ENCODE results near the gene SMIM45.

Gene SMIM45

DNA sequence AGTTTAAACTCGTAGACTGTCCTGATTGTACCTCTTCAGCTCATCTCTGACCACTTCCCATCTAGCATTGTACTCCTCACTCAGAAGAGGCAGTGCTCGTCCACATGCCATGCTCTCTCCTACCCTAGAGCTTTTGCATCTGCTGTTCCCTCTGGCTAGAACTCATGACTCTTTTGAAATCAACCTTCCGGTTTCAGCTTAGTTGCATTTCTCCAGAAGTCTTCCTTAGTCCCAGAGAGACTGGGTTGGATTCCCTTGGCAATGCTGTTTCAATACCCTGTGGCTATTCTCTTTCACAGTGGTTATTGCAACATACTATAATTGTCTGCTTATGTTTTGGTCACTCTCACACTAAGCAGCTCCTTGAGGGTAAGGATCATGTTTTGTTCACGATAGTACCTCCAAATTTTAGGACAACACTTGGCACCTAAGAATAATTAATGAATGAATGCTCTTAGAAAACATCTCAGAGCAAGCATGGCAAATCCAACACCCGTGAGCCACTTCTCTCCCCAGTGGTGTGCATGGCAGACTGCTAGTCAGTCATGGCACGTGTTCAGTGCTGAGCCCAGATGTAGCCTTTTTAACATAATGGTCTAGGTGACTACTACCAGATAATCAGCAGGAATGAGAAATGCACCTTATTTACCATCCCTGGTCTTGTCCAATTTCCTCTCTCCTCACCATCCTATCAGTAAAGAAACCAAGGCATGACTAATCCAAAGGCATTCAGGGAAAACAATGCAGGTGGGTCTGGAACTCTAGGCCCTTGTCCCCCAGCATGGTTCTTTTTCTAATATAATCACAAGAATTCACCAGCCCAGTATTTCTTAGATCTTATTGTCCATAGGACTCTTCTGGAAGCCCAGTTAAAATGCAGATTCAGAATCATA, 31.8 kb downstream of the SMIM45 start:
- Histone ChIP-seq H4K8ac (ENCODE audit: low read depth, low read length) (no peak overlapping the region), H2BK5ac (ENCODE audit: low read length) (no peak overlapping the region), H3K4me1 (ENCODE audit: control insufficient read depth in 2 of 2, insufficient read depth in 1 of 2, low read depth in 1 of 2, low read length in 2 of 2) (peaks cover 0 to 3% of the 10 kb centered on the region in 2 donors), H3K14ac (ENCODE audit: low read length) (no peak overlapping the region), H3K79me1 (ENCODE audit: low read depth, low read length) (no peaks in the 10 kb centered on the region), H2AFZ (ENCODE audit: low read length) (no peak overlapping the region), H2AK5ac (ENCODE audit: low read depth, low read length) (no peak overlapping the region), H3K18ac (ENCODE audit: low read length) (no peak overlapping the region), H3K9ac (ENCODE audit: low read depth, low read length, poor library complexity) (no peak overlapping the region), H2BK12ac (ENCODE audit: low read length) (no peak overlapping the region), H3K27me3 (ENCODE audit: control insufficient read depth in 3 of 3, insufficient read depth in 3 of 3, low read depth in 1 of 3, low read length in 3 of 3) (no peaks in the 10 kb centered on the region), H3K4me2 (ENCODE audit: insufficient read depth, low read length, poor library complexity, severe bottlenecking) (no peak overlapping the region), H3K27ac (replicated peaks; ENCODE audit: low read length) (no peak overlapping the region), H4K91ac (ENCODE audit: low read depth, low read length, poor library complexity) (no peak overlapping the region), H3K36me3 (replicated peaks in 1 of 2; ENCODE audit: control insufficient read depth in 2 of 2, insufficient read depth in 2 of 2, low read length in 2 of 2) (peaks cover 8 to 61% of the 10 kb centered on the region in 2 donors), H3K9me3 (replicated peaks in 1 of 2; ENCODE audit: control insufficient read depth in 2 of 2, insufficient read depth in 1 of 2, low read depth in 1 of 2, low read length in 2 of 2) (no peaks in the 10 kb centered on the region), H2BK15ac (ENCODE audit: low read length) (no peak overlapping the region), H3K4ac (ENCODE audit: low read length) (no peak overlapping the region), H3K4me3 (ENCODE audit: low read length in 2 of 2) (no peak overlapping the region), H3K23ac (ENCODE audit: low read depth, low read length, poor library complexity) (no peak overlapping the region), H2BK120ac (ENCODE audit: low read depth, low read length) (no peak overlapping the region)
- no CpG with 5 or more reads among the region's 6 CpGs for WGBS, 2 donors (ENCODE audit: extremely low coverage in 2 of 2, insufficient read length in 2 of 2, insufficient replicate concordance in 1 of 2)
- DNase-seq (ENCODE audit: low spot score), result no peak

- H3K9me3 ChIP-seq (replicated peaks in 1 of 2; ENCODE audit: control insufficient read depth in 2 of 2, insufficient read depth in 1 of 2, low read depth in 1 of 2, low read length in 2 of 2), result no peaks in the 10 kb centered on the region
- H4K91ac ChIP-seq (ENCODE audit: low read depth, low read length, poor library complexity), result no peak overlapping the region
- no peak overlapping the region for H3K23ac ChIP-seq (ENCODE audit: low read depth, low read length, poor library complexity)
- no peak overlapping the region for H3K4me2 ChIP-seq (ENCODE audit: insufficient read depth, low read length, poor library complexity, severe bottlenecking)
- H3K4ac ChIP-seq (ENCODE audit: low read length), result no peak overlapping the region
- H4K8ac ChIP-seq (ENCODE audit: low read depth, low read length), result no peak overlapping the region
- H3K9ac ChIP-seq (ENCODE audit: low read depth, low read length, poor library complexity), result no peak overlapping the region
- no peaks in the 10 kb centered on the region for H3K27me3 ChIP-seq (ENCODE audit: control insufficient read depth in 3 of 3, insufficient read depth in 3 of 3, low read depth in 1 of 3, low read length in 3 of 3)
- H3K18ac ChIP-seq (ENCODE audit: low read length), result no peak overlapping the region
- H3K79me1 ChIP-seq (ENCODE audit: low read depth, low read length), result no peaks in the 10 kb centered on the region
- WGBS, 2 donors (ENCODE audit: extremely low coverage in 2 of 2, insufficient read length in 2 of 2, insufficient replicate concordance in 1 of 2), result no CpG with 5 or more reads among the region's 5 CpGs
- no peak overlapping the region for H2BK15ac ChIP-seq (ENCODE audit: low read length)
- no peak overlapping the region for H2BK120ac ChIP-seq (ENCODE audit: low read depth, low read length)
- H2BK5ac ChIP-seq (ENCODE audit: low read length), result no peak overlapping the region
- H2BK12ac ChIP-seq (ENCODE audit: low read length), result no peak overlapping the region
- no peak overlapping the region for H3K27ac ChIP-seq (replicated peaks; ENCODE audit: low read length)
- no peak overlapping the region for H2AFZ ChIP-seq (ENCODE audit: low read length)
- no peak for DNase-seq (ENCODE audit: low spot score)
- H3K14ac ChIP-seq (ENCODE audit: low read length), result no peak overlapping the region
- peaks cover 20 to 79% of the 10 kb centered on the region in 2 donors for H3K36me3 ChIP-seq (replicated peaks in 1 of 2; ENCODE audit: control insufficient read depth in 2 of 2, insufficient read depth in 2 of 2, low read length in 2 of 2)
- H2AK5ac ChIP-seq (ENCODE audit: low read depth, low read length), result no peak overlapping the region
- H3K4me1 ChIP-seq (ENCODE audit: control insufficient read depth in 2 of 2, insufficient read depth in 1 of 2, low read depth in 1 of 2, low read length in 2 of 2), result peaks cover 0 to 3% of the 10 kb centered on the region in 2 donors
- no peak overlapping the region for H3K4me3 ChIP-seq (ENCODE audit: low read length in 2 of 2)
Observed at GRCh38 chr22:41987276-41987675, 35.3 kb downstream of the SMIM45 start.

GRCh38 chr22:41989246-41989645, 37.3 kb downstream of the SMIM45 start:
- Histone ChIP-seq H2BK12ac (ENCODE audit: low read length) (no peak overlapping the region), H3K23ac (ENCODE audit: low read depth, low read length, poor library complexity) (no peak overlapping the region), H2BK5ac (ENCODE audit: low read length) (no peak overlapping the region), H4K8ac (ENCODE audit: low read depth, low read length) (no peak overlapping the region), H3K4ac (ENCODE audit: low read length) (no peak overlapping the region), H3K14ac (ENCODE audit: low read length) (no peak overlapping the region), H4K91ac (ENCODE audit: low read depth, low read length, poor library complexity) (no peak overlapping the region), H3K27me3 (ENCODE audit: control insufficient read depth in 3 of 3, insufficient read depth in 3 of 3, low read depth in 1 of 3, low read length in 3 of 3) (no peaks in the 10 kb centered on the region), H3K4me2 (ENCODE audit: insufficient read depth, low read length, poor library complexity, severe bottlenecking) (no peak overlapping the region), H2BK120ac (ENCODE audit: low read depth, low read length) (no peak overlapping the region), H3K79me1 (ENCODE audit: low read depth, low read length) (no peaks in the 10 kb centered on the region), H3K9ac (ENCODE audit: low read depth, low read length, poor library complexity) (no peak overlapping the region), H2AFZ (ENCODE audit: low read length) (no peak overlapping the region), H3K4me1 (ENCODE audit: control insufficient read depth in 2 of 2, insufficient read depth in 1 of 2, low read depth in 1 of 2, low read length in 2 of 2) (no peaks in the 10 kb centered on the region), H3K36me3 (replicated peaks in 1 of 2; ENCODE audit: control insufficient read depth in 2 of 2, insufficient read depth in 2 of 2, low read length in 2 of 2) (peaks cover 29 to 82% of the 10 kb centered on the region in 2 donors), H3K9me3 (replicated peaks in 1 of 2; ENCODE audit: control insufficient read depth in 2 of 2, insufficient read depth in 1 of 2, low read depth in 1 of 2, low read length in 2 of 2) (no peaks in the 10 kb centered on the region), H3K27ac (replicated peaks; ENCODE audit: low read length) (no peak overlapping the region), H3K4me3 (ENCODE audit: low read length in 2 of 2) (no peak overlapping the region), H2BK15ac (ENCODE audit: low read length) (no peak overlapping the region), H2AK5ac (ENCODE audit: low read depth, low read length) (no peak overlapping the region), H3K18ac (ENCODE audit: low read length) (peak overlapping the region; percentile 38)
- whole genome bisulfite sequencing, 2 donors (ENCODE audit: extremely low coverage in 2 of 2, insufficient read length in 2 of 2, insufficient replicate concordance in 1 of 2), result no CpG with 5 or more reads among the region's 4 CpGs
- DNase-seq (ENCODE audit: low spot score), result no peak

DNA sequence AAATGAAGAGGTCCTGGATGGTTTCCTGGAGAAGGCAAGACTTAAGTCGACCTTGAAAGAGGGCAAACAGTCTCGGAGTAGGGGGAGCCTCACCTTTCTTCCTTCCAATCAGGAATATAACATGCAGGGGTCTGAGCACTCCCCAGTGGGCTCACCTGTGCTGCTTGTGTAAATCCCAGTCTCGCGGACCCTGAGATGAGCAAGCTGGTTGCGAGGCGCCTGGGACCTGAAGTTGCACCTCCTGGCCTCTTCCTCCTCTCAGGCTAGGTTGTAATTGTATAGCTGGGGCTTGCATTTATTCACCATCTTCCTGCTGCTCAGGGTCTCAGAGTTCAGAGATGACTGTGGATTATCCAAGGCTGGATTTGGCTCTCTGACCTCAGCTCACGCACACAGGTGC, 39.2 kb downstream of the SMIM45 start:
- H3K18ac ChIP-seq (ENCODE audit: low read length), result no peak overlapping the region
- no peak for DNase-seq (ENCODE audit: low spot score)
- H3K4ac ChIP-seq (ENCODE audit: low read length), result no peak overlapping the region
- H3K27me3 ChIP-seq (ENCODE audit: control insufficient read depth in 3 of 3, insufficient read depth in 3 of 3, low read depth in 1 of 3, low read length in 3 of 3), result no peaks in the 10 kb centered on the region
- no peak overlapping the region for H3K23ac ChIP-seq (ENCODE audit: low read depth, low read length, poor library complexity)
- no peak overlapping the region for H4K91ac ChIP-seq (ENCODE audit: low read depth, low read length, poor library complexity)
- no peak overlapping the region for H2AFZ ChIP-seq (ENCODE audit: low read length)
- H2AK5ac ChIP-seq (ENCODE audit: low read depth, low read length), result no peak overlapping the region
- H3K9me3 ChIP-seq (replicated peaks in 1 of 2; ENCODE audit: control insufficient read depth in 2 of 2, insufficient read depth in 1 of 2, low read depth in 1 of 2, low read length in 2 of 2), result no peaks in the 10 kb centered on the region
- no peak overlapping the region for H3K27ac ChIP-seq (replicated peaks; ENCODE audit: low read length)
- H3K4me2 ChIP-seq (ENCODE audit: insufficient read depth, low read length, poor library complexity, severe bottlenecking), result no peak overlapping the region
- no peaks in the 10 kb centered on the region for H3K4me1 ChIP-seq (ENCODE audit: control insufficient read depth in 2 of 2, insufficient read depth in 1 of 2, low read depth in 1 of 2, low read length in 2 of 2)
- no peak overlapping the region for H3K14ac ChIP-seq (ENCODE audit: low read length)
- H3K79me1 ChIP-seq (ENCODE audit: low read depth, low read length), result no peaks in the 10 kb centered on the region
- no peak overlapping the region for H2BK15ac ChIP-seq (ENCODE audit: low read length)
- H2BK5ac ChIP-seq (ENCODE audit: low read length), result no peak overlapping the region
- H2BK12ac ChIP-seq (ENCODE audit: low read length), result no peak overlapping the region
- no peak overlapping the region for H3K9ac ChIP-seq (ENCODE audit: low read depth, low read length, poor library complexity)
- WGBS, 2 donors (ENCODE audit: extremely low coverage in 2 of 2, insufficient read length in 2 of 2, insufficient replicate concordance in 1 of 2), result no CpG with 5 or more reads among the region's 7 CpGs
- H4K8ac ChIP-seq (ENCODE audit: low read depth, low read length), result no peak overlapping the region
- no peak overlapping the region for H2BK120ac ChIP-seq (ENCODE audit: low read depth, low read length)
- no peak overlapping the region for H3K4me3 ChIP-seq (ENCODE audit: low read length in 2 of 2)
- peaks cover 37 to 89% of the 10 kb centered on the region in 2 donors for H3K36me3 ChIP-seq (replicated peaks in 1 of 2; ENCODE audit: control insufficient read depth in 2 of 2, insufficient read depth in 2 of 2, low read length in 2 of 2)

Measured in neuronal stem cell (in vitro differentiated cells).